Activated CD4-positive, alpha-beta T cell treated with anti-CD3 and anti-CD28 coated beads for 1 hour (primary cell): ENCODE measurements around the gene LCN10.

Source experiments
- DNase-seq: peaks from one replicate; pipeline ENCODE4 v3.0.0-alpha.2; 2020

Gene LCN10

DNA sequence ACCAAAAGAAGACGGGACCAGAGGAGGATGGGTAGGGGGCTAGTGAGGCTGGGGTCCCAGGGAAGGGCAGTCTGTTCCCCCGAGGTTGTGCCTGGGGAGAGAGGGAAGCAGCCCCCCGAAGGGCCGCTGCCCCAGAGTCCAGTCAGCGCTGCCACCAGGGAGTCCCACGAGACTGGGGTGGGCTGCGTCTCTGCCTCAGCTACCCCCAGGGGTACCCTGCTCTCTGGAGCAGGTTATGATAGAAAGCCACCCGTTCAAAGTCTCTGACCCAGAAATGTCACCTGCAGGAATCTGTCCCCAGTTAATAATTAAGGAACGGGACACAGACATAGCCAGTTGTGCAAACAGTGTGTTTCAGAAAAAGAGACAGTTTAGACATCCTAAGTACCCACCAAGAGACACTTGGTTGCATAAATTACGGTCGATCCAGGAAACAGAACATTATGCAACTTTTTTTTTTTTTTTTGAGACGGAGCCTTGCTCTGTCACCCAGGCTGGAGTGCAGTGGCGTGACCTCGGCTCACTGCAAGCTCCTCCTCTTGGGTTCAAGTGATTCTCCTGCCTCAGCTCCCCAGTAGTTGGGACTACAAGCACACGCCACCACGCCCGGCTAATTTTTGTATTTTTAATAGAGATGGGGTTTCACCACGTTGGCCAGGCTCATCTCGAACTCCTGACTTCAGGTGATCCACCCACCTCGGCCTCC, 44.8 kb downstream of the LCN10 start:
- DNase-seq: no peak

DNA sequence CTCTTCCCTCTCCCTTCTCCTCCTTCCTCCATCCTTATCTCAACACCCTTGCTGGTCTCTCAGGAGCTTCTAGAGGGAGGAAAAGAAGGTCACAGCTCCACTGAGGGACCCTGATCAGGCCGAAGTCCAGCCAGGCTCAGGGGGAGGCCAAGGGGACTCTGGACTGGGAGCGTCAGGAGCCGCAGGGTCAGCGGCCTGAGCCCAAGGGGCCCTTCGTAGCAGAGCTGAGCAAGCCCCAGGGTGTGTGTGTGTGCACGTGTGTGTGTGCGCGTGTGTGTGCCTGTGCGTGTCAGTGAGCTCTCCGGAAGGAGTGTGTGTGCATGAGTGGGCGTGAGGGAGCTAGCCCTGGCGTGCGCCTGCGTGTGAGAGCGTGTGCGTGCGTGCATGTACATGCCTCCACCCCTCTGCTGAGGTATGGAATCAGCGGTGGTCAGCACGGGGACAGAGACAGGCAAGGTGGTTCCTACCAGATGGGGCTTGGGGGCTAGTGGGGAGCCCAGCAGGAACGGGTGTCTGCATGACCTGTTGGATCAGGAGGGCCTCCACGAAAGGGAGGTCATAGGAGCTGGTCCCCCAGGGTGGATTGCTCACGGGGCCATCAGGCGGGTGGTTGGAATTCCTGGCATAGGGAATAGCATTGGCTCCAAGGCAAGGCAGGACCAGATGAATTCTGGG, 45.5 kb downstream of the LCN10 start:
- DNase-seq: no peak

DNA sequence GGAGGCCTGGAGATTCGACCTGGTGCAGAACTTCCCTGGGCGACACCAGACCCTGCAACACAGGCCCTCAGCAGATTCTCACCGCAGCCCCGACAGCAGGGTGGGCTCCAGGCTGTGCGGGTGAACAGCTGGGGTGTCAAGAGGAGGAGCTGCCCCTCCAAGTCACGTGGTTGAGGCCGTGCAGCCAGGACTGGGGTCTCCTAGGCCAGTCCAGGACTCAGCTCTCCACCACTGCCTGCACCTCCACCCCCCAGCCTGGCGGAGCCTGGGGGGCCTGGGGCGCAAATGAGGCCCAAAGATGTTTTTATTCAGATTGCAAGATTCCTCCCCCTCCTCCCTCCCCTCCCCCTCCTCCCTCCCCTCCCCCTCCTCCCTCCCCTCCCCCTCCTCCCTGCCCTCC, 46.2 kb downstream of the LCN10 start:
- no peak for DNase-seq

DNA sequence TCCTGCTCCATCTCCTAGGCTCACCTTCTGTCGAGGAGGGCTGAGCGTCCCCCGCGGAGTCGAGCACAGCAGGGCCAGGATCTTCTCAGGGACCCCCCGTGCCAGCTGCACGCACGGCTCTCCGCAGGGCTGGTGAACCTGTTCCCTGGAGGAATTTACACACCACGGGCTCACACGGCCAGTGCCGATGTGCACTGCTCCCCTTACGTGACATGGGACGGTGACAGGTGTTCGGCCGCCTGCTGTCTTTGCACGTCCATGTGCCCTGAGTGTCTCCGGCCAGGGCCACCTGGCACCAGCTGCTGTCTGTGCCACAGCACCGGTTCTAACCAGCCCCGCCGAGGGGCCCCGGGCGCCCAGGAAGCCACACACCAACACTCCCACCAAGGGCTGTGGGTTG, 46.8 kb downstream of the LCN10 start:
- no peak for DNase-seq

DNA sequence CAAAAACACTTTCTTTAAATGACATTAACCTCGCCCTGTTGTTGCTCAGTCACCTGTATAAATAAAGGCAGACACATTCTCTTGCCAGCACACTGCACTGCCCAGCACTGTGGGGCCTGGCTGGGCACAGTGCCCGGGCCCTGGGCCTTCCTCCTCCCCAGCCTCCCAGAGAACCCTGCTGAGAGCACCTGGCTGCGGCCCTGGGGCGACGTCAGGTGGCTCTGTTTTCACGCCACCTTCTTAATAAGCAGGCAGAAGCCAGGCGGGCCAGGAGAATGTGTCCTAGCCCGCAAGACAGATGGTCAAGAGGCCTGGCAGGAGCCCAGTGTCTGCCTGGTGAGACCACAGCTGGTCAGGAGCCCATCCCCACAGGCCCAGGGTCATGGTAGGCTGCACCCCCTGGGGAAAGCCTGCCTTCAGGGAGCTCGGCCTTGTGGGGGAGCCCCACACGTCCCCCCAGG, 47.3 kb downstream of the LCN10 start:
- no peak for DNase-seq

DNA sequence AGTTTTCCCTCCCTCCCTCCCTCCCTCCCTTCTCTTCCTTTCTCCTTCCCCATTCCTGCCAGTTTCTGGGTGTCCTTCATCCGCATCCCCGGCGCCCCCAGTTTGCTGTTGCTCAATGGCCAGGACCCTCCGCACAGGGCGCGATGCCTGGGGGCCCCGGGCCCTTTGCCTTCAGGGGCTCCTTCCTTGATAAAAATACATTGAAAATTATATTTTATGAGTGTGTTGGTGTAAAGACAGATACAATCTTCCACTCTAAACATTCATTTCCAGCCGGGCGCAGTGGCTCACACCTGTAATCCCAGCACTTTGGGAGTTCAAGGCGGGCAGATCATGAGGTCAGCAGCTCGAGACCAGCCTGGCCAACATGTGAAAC, 47.9 kb downstream of the LCN10 start:
- no peak for DNase-seq

DNA sequence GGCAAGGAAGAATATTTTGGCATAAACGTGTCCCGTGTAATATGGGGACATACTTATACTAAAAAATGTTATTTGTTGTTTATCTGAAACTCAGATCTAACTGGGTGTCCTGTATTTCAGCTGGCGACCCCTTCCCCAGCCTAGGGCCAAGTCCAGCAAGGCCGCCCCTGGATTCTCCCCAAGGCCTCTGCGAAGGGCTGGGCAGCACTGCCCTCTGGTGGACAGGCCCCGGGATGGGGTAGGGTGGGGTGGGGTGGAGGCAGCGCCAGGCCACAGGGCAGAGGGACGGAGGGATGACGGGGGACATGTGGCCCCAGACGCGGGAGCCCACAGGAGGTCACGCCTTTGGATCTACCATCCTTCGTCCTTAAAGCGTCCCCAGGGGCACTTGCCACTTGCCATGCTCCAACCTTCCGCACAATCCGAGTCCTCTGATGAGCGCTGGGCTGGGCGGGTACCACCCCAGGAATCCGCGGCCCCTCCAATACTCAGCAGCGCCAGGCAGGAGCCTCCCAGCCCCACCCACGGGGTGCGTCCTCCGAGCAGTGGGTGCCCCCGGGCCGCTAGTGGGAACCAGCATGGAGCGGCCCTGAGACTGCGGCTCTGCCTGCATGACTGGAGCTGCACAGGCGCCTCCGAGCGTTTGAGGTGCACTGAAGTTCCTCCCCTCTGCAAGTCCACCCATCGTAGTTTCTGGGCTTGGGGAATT, 48.4 kb downstream of the LCN10 start:
- no peak for DNase-seq

DNA sequence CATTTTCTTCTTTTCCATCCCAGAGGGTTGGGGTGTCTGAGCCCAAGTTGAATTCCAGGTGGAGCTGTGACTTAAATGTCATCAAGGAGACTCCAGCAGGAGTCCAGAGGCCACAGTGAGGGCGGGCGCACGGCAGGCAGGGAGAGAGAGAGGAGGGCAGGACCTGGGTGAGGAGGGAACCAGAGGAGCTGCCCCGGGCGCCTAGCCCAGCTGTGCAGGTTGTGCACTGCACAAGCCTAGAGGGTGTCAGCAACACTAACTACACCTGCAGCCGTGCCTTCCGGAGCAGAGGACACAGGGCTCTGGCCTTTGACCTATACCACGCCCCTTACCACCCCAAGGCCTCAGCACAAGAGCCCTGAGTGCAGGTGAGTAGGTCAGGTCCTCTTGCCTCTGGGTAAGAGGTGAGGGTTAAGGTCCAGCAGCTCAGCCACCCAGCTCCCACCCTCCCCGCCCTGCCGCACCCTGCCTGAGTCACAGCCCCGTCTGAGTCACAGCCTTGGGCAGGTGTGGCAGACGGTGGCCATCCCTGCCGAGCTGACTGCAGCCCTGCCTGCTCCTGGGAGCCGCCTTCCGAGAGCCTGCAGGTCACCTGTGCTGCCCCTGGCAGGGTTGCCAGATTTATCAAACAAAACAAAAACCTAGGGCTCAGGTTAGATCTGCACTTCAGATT, 49.1 kb downstream of the LCN10 start:
- no peak for DNase-seq

DNA sequence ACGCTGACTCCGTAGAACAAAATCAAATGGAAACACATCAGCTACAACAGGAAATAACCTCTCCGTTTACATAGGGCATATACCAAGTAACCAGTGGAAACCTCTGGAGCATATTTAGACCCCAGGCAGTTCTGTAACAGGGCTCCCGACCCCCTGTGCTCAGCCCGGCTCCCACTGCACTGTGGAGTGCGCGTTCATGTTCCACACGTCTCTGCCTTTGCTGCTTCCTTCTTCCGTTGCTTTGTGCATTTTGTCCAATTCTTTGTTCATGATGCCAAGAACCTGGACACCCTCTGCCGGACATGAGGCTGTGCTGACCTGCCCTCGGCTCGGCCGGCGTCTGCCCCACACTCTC, 49.6 kb downstream of the LCN10 start:
- no peak for DNase-seq

DNA sequence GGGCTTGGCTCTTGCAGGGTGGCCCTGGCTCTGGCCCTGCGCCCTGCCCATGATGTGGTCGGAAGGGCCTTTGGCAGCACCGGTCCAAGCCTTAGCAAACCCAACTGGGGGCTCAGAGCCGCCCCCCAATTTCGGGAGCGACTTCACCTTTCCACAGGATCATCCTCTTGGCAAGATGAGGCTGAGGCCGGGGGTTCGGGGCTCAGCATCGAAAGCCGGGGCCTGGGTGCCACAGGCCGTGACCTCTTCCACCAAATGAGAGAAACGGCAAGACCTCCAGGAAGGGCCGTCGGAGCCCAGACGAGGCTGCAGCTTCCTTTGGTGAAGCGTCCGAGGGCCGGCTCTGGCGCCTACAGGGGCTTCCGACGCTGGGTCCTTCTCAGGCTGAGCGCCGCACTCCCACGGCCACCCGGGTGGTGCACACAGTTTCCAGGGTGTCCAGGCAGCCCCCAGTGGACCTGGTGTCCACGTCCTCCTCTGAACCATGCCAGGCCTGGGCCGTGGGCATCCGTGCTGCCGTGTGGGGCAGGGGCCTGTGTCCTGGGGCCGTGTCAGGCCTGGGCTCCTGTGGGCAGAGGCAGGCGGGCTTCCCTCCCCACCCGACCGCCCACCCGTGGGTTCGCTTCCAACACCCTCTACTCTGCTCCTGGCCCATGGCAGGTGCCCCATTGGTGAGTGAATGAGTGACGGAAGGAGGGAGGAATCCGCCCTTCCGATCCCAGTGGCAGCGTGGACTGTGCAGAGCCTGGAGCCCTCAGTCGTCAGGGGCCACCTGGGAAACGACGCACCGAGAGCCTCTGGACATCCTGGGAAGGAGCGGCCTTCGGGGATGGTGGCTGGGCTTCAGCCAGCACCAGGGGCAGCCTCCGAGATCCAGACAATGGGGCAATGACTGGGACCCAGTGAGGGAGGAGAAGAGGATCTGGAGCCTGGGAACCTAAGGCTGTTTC, 50.3 kb downstream of the LCN10 start:
- no peak for DNase-seq

DNA sequence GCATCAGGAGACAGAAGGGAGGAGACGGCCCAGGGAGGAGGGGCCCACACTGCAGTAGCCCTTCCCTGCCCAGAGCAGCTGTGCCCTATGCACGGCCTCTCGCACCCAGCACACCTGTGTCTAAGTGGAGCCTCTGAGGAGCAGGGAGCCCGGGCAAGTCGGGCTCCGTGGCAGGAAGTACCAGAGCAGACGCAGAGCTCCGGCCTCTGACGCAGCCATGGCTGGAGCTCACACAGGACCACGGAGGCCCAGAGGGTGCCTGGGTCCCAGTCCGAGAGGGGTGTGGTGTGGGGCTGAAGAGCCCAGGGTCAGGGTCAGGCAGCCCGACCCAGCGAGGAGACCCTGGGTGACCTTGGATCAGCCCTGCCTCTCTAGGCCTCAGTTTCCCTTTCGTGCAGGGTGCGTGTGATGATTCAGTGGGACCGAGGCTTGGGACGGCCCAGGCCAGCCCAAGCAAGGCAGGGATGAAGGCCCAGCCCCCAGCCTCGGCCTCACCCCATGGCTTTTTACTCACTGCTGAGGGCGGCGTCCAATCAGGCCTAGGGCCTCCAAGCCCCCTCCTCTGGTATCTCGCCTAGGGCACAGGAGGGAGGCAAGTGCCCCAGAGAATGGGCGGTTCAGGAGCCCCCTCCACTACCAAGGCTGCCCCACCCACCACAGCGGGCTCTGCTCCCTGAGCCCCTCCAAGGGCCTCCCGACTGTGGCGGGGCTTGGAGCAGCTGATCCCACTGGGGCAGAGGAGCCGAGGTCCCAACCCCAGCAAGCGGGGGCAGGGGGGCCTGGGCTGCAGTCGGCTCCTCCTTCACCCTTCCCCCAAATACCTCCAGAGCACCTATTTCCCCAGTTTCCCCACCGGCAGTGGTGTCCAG, 51.2 kb downstream of the LCN10 start:
- no peak for DNase-seq

DNA sequence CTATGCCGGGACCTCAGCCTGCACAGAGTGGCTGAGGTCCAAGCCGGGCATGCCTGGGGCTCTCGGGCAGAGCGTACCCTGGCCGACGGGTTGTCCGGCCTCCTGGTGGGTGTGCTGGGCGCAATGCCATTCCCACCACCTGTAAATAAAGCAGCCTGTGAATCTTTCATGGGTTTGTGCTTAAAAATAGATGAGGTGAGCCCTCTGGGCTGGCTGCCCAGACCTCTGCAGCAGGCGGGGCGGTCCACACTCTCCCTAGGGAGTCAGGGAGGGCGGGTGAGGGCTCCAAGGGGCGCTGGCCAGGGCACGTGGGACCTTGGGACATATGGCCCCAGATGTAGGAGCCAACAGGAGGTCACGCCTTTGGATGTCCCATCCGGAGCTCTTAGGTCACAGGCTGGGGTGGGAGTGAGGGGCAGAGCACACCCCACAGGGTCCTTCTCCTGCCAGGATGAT, 51.9 kb downstream of the LCN10 start:
- DNase-seq: no peak

DNA sequence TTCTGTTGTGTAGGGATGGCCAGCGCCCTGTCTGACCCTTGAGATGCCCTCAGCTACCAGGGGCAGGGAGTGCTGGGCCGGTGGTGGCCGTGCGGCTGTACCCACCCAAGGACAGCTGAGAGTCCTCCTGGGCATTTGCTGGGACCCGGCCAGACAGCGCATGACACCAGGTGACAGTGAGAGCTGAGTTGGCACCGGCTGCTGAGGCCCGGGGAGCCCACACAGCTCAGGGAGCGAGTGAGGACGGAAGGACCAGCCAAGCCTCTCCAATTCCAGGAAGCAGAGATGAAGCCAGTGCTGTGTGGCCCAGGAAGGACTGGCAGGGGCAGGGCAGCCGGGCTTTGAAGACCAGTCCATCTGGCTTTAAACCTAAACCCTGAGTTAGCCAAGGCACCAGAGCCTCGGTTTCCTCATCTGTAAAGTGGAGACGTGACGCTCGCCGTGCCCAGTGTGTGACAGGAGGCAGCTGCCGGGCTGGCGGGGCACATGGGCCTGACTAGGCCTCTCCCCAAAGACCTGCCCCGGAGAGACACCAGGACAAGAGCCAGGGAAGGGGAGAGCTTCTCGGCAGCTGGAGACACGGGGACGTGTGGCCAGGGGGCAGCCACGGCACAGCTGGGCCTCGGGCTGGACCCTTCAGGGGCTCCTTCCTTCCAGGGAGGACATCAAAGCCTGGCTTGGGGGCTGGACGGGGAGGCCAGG, 52.5 kb downstream of the LCN10 start:
- no peak for DNase-seq

DNA sequence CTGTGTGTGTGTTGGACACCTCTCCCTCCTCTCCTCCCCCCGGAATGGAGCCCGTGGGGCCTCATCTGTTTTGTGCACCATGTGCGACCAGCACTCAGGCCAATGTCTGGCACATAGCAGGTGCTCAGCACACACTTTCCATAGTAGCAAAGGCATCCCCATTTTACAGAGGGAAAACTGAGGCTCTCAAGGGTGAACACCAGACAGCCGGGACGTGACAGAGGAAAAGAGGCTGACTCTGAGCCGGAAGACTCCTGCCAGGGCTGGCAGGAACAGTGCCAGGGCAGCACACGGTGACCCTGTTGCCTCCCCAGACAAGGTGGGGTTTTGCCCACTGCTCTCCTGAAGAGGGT, 53.7 kb downstream of the LCN10 start:
- DNase-seq: no peak

DNA sequence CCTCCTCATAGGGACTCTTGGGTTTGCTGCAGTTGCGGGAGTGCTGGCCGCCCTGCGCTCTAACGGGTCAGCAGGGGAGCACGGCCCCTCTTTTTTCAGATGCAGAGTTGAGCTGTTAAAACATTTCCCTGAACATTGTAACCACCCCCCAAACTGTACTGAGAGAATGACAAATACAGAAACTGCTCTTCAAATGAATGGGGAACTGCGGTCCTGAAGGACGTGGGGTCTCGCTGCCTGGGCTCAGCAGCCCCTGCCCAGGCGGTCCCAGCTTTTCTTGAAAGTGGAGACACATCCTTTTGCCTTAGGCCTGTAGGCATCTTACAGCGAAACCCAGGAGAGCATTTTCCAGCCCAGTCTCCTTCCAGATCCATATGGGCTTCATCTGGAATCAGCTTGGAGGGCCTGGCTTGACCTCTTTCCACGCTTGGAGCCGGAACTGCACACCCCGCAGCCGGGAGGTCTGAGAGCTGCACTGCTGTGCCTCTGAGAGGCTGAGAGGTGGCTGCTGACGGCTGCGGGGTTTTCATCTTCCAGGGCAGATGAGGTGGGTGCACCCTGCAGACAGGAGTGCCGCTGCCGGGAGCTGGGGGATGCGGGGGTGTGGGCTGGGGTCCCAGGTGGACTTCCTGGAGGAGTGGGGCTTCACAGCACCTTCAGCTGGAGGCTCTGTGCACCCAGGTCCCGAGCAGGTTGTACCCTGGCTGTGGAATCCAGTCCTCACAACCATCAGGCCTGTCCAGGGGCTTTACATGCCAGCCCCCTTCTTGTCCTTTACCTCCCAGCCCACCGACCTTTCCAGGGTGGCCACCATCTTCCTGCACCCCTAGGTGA, 54.2 kb downstream of the LCN10 start:
- DNase-seq: no peak
